Stimulated activated CD4-positive, alpha-beta T cell treated with anti-CD3 and anti-CD28 coated beads, TNF-alpha, amount 100 ng/mL, for 4 hours (primary cell): ENCODE measurements around the gene C1orf35.

Experiments
- DNase-seq, 3 experiments: peaks; one replicate each; pipeline ENCODE4 v3.0.0-alpha.2; 2020; ENCODE audit warnings: low read depth in 3 of 3

The C1orf35 gene

GRCh38 chr1:228079013-228079412, 24.1 kb downstream of the C1orf35 start:
- no peak for DNase-seq

- DNase-seq = no peak
Measured at GRCh38 chr1:228077565-228078330, 25.4 kb downstream of the C1orf35 start.

GRCh38 chr1:228076796-228077430, 26.2 kb downstream of the C1orf35 start:
- no peak for DNase-seq

- no peak for DNase-seq
Measured at GRCh38 chr1:228075801-228076271, 27.3 kb downstream of the C1orf35 start.

- no peak for DNase-seq
Measured at GRCh38 chr1:228074954-228075730, 28.0 kb downstream of the C1orf35 start.

- no peak for DNase-seq
Measured at GRCh38 chr1:228073857-228074545, 29.1 kb downstream of the C1orf35 start.

GRCh38 chr1:228073061-228073856, 29.9 kb downstream of the C1orf35 start:
- DNase-seq = no peak

- DNase-seq = no peak
Measured at GRCh38 chr1:228072658-228073043, 30.5 kb downstream of the C1orf35 start.

- DNase-seq = no peak
Measured at GRCh38 chr1:228071839-228072657, 31.1 kb downstream of the C1orf35 start.

GRCh38 chr1:228070851-228071250, 32.3 kb downstream of the C1orf35 start:
- DNase-seq = no peak

- no peak for DNase-seq
Measured at GRCh38 chr1:228070173-228070572, 33.0 kb downstream of the C1orf35 start.

GRCh38 chr1:228068359-228068758, 34.8 kb downstream of the C1orf35 start:
- DNase-seq = no peak

GRCh38 chr1:228066891-228067654, 36.1 kb downstream of the C1orf35 start:
- no peak for DNase-seq

GRCh38 chr1:228066416-228066815, 36.7 kb downstream of the C1orf35 start:
- no peak for DNase-seq

GRCh38 chr1:228065543-228066347, 37.4 kb downstream of the C1orf35 start:
- no peak for DNase-seq

- DNase-seq = no peak
Measured at GRCh38 chr1:228064741-228065542, 38.2 kb downstream of the C1orf35 start.

- DNase-seq = no peak
Measured at GRCh38 chr1:228064296-228064695, 38.8 kb downstream of the C1orf35 start.
